ENCODE data around the gene COMTD1. TPM values are rescaled to one million over a fixed set of nuclear protein-coding genes. Genes with fewer than 3 reads are reported as not detected.

Gene COMTD1
- total and polyA plus RNA-seq, 2 of the 13 experiments (the other 11 are each of a cell fraction or from before 2014, with no cell fraction given), result 11.8 to 18.4 TPM

DNA sequence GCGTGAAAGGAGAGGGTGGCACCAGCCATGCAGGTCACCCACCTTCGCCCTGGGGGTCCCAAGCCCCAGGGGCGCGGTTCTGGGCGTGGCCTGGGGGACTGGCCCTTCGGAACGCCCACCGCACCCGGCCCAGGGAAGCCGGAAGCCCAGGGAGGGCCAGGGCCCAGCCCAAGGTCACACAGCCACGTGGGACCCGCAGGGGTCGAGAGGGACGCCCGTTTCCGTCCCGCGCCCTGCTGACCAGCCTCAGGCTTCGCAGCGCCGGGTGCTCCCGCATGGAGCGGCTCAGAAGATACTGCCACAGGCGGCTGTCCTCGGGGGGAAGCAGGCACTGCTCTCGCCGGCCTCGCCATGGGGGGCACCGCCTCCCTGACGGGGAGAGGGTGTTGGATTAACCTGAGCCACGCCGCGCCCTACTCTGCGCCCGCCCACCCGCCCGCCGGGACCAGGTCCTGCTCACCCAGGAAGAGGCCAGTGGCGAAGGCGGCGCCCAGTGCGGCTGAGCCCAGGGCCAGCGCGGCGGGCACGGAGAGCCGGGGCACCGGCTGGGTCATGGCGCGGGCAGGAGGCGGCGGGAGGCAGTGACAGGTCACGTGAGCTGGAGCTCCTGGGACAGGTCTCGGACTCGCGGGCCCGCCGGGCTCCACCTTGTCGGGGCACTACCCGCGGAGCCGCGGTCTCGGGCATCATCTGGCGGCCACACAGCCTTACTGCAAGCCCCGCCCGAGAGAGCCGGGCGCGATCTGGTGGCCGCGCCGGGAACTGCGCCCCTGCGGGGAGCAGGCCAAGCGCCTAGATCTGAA is at the start of gene COMTD1 (continued):
- TF ChIP-seq ZNF83 (CRISPR knock-in tag; IDR thresholded peaks at IDR 0.05; ENCODE audit: borderline replicate concordance), result no peak
- no peak; the same call in 1 of the 2 replicates for TF ChIP-seq KAT7 (CRISPR knock-in tag; IDR thresholded peaks at IDR 0.05; ENCODE audit: borderline replicate concordance)
- no peak for TF ChIP-seq SNRNP70 (IDR thresholded peaks at IDR 0.05; ENCODE audit: low read depth, low read length)
- TF ChIP-seq, protein P1, sequence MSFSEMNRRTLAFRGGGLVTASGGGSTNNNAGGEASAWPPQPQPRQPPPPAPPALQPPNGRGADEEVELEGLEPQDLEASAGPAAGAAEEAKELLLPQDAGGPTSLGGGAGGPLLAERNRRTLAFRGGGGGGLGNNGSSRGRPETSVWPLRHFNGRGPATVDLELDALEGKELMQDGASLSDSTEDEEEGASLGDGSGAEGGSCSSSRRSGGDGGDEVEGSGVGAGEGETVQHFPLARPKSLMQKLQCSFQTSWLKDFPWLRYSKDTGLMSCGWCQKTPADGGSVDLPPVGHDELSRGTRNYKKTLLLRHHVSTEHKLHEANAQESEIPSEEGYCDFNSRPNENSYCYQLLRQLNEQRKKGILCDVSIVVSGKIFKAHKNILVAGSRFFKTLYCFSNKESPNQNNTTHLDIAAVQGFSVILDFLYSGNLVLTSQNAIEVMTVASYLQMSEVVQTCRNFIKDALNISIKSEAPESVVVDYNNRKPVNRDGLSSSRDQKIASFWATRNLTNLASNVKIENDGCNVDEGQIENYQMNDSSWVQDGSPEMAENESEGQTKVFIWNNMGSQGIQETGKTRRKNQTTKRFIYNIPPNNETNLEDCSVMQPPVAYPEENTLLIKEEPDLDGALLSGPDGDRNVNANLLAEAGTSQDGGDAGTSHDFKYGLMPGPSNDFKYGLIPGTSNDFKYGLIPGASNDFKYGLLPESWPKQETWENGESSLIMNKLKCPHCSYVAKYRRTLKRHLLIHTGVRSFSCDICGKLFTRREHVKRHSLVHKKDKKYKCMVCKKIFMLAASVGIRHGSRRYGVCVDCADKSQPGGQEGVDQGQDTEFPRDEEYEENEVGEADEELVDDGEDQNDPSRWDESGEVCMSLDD (CRISPR knock-in tag; IDR thresholded peaks at IDR 0.05; ENCODE audit: borderline replicate concordance), result 0 out of 2 replicates have a peak, but pooled peaks have one; percentile 24
- TF ChIP-seq SKI (IDR thresholded peaks at IDR 0.05; ENCODE audit: partially characterized antibody), result peak; percentile 49
- no peak for TF ChIP-seq LBX2 (CRISPR knock-in tag; IDR thresholded peaks at IDR 0.05; ENCODE audit: borderline replicate concordance)
- no peak for TF ChIP-seq ZIK1 (CRISPR knock-in tag; IDR thresholded peaks at IDR 0.05; ENCODE audit: borderline replicate concordance, low read depth)
- 0 out of 2 replicates have a peak, but pooled peaks have one; percentile 24 for TF ChIP-seq ZNF776 (CRISPR knock-in tag; IDR thresholded peaks at IDR 0.05)
- 0 out of 2 replicates have a peak, but pooled peaks have one; percentile 53 for TF ChIP-seq ZNF414 (CRISPR knock-in tag; IDR thresholded peaks at IDR 0.05)
- no peak for TF ChIP-seq KMT2B (CRISPR knock-in tag; IDR thresholded peaks at IDR 0.05)
- TF ChIP-seq ZNF207 (IDR thresholded peaks at IDR 0.05; ENCODE audit: borderline replicate concordance), result no peak
- TF ChIP-seq MEIS2 (CRISPR knock-in tag; IDR thresholded peaks at IDR 0.05), result peak; percentile 69
- TF ChIP-seq PHF5A (CRISPR knock-in tag; IDR thresholded peaks at IDR 0.05; ENCODE audit: low read depth, unreplicated experiment), result no peak
- peak; percentile 5 for TF ChIP-seq MED8 (CRISPR knock-in tag; IDR thresholded peaks at IDR 0.05; ENCODE audit: insufficient replicate concordance)
- TF ChIP-seq AHR (CRISPR knock-in tag; IDR thresholded peaks at IDR 0.05), result no peak; the same call in 1 of the 2 replicates
- TF ChIP-seq HNF4G (IDR thresholded peaks at IDR 0.05; ENCODE audit: borderline replicate concordance, low read depth, low read length), result no peak
- TF ChIP-seq HNF4G (CRISPR knock-in tag; IDR thresholded peaks at IDR 0.05; ENCODE audit: borderline replicate concordance, low read depth), result no peak
- no peak for TF ChIP-seq ZNF619 (CRISPR knock-in tag; IDR thresholded peaks at IDR 0.05)
- TF ChIP-seq RFX1 (IDR thresholded peaks at IDR 0.05), result no peak
- TF ChIP-seq ZNF251 (CRISPR knock-in tag; IDR thresholded peaks at IDR 0.05), result no peak
- no peak for TF ChIP-seq ZNF580 (CRISPR knock-in tag; IDR thresholded peaks at IDR 0.05; ENCODE audit: borderline replicate concordance, low read depth)
- TF ChIP-seq ZNF557 (CRISPR knock-in tag; IDR thresholded peaks at IDR 0.05), result no peak
- no peak for TF ChIP-seq ZC3H4 (CRISPR knock-in tag; IDR thresholded peaks at IDR 0.05; ENCODE audit: borderline replicate concordance)
- TF ChIP-seq, protein P2, sequence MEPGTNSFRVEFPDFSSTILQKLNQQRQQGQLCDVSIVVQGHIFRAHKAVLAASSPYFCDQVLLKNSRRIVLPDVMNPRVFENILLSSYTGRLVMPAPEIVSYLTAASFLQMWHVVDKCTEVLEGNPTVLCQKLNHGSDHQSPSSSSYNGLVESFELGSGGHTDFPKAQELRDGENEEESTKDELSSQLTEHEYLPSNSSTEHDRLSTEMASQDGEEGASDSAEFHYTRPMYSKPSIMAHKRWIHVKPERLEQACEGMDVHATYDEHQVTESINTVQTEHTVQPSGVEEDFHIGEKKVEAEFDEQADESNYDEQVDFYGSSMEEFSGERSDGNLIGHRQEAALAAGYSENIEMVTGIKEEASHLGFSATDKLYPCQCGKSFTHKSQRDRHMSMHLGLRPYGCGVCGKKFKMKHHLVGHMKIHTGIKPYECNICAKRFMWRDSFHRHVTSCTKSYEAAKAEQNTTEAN (CRISPR knock-in tag; conservative IDR thresholded peaks at IDR 0.05), result 0 out of 2 replicates have a peak, but pooled peaks have one; percentile 25
- TF ChIP-seq MXD4 (CRISPR knock-in tag; IDR thresholded peaks at IDR 0.05), result peak; percentile 82; the same call in 1 of the 2 replicates
- no peak for TF ChIP-seq TCF7 (IDR thresholded peaks at IDR 0.05; ENCODE audit: low read depth)
